Activated CD4-positive, alpha-beta T cell treated with anti-CD3 and anti-CD28 coated beads for 1 hour (primary cell): Measurements from ENCODE around the gene RAB8B.
A peak's percentile ranks its signal among the peaks of the same experiment; 100 is the strongest.
"Not testable (repeated sequence)": the region's sequence is repeated elsewhere in the genome, so short reads cannot be mapped to it uniquely, and the experiment has no call there.

Experiments used
- DNase-seq: peaks from one replicate; pipeline ENCODE4 v3.0.0-alpha.2; 2020

The RAB8B gene

DNA sequence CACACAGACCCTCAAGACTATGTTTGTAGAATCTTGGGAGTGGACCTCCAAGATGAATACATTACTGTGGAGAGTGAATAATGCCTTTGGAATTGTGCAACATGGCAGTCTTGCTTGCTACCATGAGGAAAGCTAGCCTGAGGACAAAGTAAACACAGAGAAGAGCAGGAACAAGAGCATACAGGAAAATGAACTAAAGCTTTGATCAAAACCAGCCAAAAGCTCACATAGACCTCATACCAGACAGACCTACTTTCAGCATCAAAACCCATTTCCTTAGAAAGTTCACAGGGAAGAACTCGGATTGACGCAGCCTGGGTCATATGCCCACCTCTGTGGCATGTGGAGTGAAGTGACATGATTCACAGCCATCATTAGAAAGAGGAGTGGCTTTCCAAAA, 3.3 kb upstream of the RAB8B start:
- DNase-seq, result no peak

DNA sequence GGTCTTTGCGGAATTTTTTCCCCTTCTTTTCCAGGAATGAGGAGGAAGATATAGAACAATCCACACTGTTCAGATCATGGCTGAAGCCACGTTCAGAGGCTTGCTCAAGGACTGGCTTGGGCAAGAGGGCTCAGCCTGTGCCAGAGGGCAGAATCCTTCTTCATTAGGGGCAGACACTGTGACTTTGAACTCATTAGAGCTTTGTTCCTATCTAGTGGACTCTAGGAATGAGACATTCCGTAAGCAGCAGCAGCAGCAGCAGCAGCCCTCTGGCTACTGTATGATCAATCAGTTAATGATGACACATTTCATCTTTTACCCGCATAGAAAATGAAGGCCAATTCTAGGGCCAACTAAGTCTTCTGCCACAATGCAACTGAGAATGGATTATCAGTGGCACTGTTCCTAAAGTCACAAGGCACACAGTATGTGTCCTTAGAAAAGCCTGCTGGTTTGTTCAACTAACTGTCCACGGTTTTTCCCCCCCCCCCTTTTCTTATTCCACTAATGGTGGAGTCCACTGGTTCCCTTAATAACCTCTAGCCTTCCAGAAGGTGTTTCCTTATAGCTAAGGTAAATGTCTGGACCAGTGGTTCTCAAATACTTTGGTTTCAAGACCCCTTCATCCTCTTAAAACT, 1.7 kb upstream of the RAB8B start:
- DNase-seq, result no peak

DNA sequence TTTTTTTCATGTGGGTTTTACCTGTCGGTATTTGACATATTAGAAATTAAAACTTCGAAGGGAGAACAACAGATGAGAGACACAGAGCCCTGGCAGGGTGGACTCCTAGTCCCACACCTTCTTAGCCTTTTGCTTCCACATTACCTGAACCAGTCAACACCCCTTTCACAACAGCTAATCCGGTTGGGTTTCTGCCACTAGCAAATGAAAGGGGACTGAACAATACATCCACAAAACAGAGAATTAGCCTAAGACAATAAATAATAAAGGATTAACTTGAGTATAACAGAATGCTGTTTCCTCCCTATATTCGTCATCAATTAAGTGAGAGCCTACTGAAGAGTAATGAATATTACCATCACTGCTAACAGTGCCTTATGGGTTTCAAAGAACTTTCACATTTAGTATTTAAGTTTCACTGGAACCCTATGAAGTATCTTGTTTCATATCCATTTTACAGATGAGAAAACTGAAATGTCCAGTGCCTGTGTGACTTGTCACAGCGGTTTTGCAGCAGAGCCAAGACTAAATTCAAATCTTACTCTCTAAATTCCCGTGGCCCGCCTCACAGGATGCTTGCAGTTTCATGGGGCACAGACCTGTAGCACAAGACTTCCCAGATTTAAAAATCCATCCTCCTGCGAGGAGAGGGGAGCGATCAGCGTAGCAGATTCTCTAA, 1.0 kb upstream of the RAB8B start:
- DNase-seq, result no peak

DNA sequence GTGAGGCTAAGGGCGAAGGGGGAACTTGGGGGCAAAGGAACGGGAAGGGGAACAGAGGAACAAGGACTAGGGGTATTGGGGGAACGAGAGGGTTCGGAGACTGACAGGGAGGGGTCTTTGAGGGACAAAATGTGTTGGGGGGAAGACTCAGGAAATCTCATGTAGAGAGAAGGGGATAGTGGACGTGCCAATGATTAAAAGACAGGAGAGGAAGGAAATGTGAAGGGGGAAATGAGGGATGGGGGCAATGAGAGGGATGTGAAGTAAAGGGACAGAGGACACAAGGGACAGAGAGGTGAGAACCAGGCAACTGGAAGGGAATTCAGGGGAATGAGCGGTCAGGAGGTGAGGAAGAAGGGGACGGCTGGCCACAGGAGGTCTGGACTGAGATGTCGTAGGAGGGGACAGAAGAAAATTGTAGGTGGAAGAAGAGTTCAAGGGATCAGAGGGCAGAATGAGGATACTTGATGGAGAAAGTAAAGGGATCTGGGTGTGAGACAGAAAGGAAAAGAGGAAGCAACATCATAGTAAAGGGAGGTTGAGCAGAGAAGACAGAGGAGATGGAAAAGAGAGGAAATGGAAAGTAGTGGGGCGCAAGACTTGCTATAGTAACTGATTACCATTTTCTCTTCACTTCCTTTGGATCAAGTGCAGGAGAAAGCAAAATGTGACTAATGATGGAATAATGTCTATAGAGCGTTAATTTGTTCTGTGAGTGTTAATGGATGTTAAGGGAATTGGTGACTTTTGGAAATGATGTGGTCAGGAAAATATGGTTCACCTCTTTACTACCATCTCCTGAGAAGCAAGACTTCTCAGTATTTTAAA, 749 bp downstream of the RAB8B start:
- no peak for DNase-seq

DNA sequence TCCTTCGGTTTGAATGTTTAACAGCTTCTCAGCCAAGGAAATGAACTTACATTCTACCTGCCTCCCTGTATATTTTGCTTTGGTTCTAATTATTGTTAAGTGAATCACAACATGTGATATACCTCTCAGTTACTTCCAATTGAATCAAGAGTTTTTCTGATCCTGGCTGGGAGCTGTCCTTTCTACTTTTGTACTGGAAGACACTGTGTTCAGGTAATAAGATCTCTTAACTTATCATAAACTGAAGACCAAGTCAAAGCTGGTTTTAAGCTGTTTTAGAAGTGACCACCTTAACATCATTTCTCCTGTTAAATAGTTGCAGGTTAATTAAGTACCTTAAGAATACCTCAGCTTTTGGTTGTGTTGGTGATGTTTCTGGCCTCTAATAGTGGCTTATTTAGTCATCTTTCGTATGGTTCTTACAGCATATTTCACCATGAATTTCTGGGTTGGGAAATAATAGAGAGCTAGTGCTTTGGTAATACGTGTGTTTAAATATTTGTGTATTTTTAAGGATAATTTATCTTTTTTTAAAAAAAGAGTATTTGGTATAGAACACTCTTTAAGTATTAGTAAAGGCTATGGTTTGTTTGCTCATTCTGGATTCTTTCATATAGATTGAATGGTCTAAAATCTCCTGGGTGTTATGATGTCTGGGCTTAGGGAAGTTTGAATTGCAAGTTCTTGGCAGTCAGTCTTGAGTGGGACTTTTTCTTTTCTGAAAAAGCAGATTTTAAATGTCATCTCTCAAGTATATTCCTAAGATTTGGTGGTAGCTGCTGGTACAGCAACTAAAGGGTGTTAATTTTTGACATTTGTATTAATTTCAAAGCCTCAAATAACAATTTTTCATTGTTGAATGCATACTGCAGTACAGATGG, 1.6 kb downstream of the RAB8B start:
- DNase-seq, result no peak

DNA sequence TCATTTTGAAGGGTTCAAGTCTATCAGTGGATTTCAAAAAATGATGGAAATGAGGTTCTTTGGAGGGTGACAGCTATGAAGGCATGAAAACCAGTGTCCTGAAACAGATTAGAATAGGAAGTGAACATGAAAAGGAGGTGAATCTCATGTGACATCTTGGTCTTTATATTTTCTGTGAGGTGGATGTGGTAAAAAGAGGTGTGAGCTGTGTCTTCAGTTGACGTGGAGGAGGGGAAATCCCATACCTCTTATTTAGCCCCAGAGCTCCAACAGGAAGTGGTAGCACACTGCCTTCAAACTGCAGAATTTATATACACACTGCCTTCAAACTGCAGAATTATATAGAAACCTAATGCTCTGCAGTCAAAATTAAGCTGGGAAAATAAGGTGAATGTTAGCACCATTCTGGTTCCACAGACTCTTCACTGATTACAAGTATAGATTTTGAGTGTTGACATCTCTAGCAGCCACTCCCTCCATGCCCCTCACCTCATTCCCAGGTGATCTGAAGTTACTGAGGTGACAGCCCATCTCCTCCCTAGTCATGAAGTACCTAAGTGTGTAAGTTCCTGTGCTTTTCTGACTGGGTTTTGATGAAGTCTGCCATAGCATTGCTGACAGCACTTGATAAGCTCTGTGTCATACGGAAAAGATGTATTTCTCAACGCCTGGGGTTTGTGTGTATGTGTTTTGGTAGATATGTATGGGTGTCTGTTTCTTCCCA, 2.7 kb downstream of the RAB8B start:
- peak; percentile 26 for DNase-seq

DNA sequence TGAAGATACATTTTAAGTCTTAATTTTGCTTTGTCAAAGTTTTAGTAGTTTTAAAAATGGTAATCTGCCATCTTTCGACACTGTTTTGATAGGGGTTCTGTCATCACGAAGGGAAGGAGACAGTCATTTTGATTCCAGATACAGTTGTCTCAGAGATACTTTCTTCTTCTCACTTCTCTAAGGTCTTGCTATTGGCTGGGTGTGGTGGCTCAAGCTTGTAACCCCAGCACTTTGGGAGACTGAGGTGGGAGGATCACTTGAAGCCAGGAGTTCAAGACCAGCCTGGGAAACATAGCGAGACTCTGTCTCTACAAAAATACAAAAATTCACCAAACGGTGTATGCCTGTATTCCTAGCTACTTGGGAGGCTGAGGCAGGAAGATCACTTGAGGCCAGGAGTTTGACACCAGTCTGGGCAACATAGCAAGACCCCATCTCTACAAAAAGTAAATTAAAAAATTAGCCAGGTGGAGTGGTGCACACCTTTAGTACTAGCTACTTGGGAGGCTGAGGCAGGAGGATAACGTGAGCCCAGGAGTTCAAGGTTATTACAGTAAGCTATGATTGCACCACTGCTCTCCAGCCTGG, 3.3 kb downstream of the RAB8B start:
- no peak for DNase-seq

DNA sequence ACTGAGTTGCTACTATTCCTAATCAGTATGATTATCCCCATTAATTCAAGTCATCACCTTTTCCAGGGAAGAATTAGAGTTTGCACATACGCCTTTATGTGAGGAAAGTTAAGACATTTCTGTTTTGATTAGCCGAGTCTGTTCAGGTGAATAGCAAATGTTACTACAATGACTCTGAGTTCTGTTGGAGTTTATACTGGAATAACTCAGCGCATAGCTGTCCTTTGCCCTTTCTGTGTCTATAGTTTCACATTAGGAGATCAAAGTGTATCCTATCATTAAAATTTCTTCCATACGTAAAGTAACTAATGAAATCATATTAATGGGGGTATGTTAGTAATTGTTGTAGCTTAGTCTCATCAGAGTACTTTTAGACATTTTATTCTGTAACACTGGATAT, 4.9 kb downstream of the RAB8B start:
- DNase-seq, result no peak

DNA sequence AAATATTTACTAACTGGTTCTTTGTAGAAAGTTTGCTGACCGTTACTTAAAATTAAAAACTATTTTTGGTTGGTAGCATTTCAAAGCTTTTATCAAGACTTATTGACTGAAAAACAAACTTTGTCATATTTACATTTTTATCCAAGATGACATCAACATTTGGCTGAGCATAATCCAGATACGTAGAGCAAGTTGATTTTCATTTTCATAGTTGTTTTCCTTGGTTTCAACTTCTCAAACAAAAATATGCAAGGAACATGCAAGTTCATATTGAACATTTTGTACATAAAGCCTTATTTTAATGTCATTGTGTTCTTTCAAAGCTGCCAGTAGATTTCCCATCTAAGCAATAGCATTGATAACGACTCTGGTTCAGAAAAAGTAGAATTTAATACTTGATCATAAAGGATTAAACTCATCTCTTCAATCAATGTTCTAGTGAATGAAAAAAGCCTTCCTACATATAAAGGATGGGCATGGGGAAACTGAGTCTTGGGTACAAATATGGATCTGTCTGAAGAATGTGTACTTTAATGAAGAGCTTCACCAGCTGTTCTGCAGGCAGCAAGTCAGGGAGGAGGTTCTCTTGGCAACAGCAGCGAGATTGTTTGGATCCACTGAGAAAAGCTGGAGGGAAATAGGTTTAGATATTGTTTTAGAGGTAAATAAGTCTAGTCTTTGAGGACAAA, 5.6 kb downstream of the RAB8B start:
- DNase-seq, result no peak

DNA sequence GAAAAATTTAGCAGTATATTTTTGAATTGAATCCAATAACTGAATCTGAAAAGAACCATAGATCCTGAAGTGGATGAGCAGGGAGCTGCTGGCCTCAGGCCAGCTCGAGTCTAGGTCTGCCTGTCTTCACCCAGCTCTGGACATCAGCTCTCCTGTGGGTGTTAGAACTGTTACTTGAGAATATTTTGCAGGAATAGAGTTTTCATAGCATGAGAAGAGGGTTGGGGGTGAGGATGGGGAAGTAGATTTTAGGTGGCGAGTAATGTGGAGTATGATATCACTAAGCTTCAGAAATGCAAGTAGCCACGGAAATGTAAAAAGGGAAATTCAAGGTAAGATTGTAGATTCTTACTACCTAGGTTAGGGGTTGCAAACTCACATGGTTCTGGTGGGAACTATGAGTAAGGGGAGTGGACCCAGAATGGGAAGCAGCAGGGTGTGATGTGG, 6.2 kb downstream of the RAB8B start:
- no peak for DNase-seq

DNA sequence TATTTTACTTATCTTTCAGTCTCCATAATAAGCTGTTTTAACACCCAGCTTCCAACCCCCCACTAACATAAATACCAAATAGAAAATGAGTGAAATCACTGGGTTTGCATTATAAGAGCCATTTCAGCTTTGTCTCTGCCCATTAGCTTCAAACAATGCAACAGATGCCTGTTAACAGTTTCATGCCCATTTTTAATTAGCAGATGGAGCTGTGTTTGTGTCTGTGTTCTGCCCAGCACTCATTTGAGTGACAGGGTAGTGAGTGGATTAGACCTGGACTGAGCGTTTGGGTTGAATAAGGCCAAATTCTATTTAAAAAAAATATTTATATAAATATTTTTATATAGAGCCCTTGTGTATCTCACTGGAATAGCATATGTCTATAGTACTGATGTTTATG, 7.4 kb downstream of the RAB8B start:
- DNase-seq, result no peak

DNA sequence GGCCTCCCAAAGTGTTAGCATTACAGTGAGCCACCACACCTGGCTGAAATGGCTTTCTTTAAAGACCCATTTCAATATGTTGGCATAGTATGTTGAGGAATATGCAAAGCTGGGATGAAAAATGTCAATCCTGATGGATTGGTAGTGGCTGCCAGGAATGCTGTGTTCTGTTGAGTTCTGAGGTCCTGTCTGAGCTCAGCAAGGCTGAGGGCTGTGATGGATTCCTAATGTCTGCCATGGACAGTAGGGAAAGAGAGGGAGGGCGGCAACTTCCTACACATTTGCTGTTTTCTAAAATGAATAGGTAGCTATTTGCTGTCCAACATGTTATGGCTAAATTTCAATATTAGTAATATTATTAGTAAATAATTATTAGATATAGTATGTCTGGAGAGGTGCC, 8.2 kb downstream of the RAB8B start:
- DNase-seq, result no peak

DNA sequence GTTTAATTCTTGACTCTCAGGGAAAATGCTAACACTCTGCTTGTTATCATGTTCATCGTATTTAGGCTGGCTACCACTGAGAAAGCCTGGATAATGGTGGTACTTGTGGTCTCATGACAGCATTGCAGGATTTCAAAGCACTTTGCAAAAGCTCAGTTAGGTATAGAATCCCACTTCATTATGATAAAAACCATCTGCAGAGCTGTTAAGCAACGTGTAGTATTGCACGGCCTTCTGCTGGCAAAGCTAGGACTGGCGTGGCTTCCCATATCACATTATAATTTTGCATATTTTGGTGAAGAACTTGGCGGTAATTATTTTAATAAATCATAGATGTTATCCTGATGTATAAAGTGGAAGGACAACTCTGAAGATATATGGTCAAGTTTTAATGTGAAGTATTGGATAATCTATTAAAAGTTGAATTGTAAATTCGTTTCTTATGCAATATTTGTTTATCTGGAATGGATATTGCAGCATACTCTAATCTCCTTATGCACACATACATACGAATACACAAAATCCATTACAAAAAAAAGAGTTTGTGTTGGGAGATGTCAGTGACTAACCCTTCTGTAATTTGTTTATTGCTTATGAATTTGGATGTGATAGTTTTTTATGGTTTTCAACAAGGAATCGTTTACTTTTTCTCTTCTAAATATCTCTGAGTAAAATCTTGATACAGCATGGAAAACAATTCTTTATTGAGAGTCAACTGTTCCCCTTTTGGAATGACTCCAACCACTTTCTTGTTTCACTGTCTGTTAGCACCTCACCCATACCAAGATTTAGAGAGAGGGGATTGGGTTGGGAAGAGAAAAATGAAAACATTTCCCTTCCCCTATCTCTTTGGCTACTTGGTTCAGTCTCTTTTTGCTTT, 9.2 kb downstream of the RAB8B start:
- DNase-seq, result no peak

DNA sequence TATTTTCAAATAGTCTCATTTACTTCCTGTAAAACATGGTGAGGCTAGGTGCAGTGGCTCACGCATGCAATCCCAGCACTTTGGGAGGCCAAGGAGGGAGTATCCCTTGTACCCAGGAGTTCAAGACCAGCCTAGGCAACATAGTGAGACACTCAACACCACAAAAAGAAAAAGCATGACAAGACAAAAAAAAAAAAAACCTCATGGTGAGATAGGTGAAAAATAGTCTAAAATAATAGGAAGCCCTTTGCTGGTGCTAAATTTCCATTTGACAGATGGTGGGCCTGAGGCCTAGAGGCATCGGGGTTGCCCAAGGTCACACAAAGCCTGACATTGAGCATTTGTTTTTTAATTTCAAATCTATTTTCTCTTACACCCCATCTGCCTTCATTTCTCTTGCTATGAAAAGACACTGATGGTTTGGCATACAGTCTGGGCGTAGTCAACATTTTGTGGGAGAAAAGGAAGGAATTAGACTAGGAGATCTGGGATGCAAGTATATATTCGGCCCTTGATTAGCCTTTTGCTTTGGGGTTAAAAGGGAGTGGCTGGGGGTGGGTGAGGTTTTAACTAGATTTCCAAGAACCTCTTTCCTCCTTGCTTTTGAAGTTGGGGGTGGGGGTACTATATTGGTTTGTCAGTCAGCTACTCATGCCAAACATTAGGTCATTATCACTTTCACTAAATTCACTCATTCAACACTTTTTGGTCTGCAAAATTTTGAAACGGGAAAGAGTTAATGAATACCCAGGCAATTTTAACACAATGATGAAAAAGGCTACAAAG, 11.3 kb downstream of the RAB8B start:
- DNase-seq, result no peak

DNA sequence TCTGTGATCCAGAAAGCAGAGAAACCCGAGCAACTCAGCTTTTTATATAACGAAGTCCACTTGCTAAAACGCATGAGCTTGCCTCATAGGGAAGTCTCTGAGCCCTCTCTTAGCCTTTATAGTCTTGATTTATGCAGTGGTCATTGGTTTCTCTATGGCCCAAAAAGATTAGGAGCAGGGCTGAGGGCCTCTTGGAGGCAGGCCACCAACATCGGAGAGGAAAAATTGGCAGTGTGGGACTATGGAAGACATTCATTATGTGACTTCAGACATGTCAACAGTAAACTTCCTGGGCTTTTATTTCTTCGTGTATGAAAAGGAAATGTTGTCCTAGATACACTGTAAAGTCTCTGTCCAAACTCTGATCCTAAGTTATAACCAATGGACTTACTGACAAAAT, 13.5 kb downstream of the RAB8B start:
- DNase-seq, result no peak

DNA sequence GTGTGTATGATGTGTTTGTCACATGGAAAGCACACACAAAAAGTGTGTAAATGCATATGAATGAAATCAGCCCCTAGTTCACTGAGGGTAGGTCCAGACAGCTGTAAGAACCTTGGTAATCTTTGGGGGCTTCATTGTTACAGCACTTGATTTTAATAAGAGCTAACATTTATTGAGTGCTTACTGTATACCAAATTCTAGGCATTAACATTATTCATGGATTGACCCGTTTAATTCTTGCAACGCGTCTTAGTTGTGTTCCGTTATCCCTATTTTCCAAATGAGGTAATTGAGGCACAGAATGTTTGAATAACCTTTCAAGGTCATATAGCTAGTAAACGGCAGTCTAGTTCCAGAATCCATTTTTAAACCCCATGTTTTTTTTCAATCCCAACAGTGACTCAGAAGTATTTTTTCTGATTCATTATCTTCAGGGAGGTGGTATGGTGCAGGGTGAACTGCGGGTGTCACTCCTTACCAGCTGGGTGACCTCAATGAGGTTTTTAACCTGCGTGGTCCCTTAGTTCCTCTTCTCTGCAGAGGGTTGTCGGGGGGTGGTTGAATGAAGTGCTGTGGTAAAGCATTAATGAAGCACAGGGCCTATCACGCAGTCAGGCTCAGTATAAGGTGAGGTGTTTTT, 14.2 kb downstream of the RAB8B start:
- DNase-seq, result peak; percentile 23

DNA sequence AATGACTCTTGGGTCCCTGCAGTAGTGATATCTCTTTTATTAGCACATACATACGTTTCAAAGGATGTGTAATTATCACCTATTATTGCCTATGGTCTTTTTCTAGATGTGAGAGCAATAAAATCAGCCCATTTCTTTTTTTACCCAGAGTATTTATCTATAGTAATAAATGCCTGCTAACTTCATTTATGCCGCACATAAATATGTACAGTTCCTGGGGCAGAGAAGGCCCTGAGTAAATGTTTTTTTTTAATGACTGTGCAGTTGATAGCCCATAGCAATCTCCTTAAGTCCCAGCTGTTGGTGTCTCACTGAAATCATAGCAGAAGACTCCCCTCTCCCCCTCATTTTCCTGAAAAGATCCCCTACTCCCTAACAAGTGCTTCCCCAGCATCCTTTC, 16.7 kb downstream of the RAB8B start:
- DNase-seq, result no peak

DNA sequence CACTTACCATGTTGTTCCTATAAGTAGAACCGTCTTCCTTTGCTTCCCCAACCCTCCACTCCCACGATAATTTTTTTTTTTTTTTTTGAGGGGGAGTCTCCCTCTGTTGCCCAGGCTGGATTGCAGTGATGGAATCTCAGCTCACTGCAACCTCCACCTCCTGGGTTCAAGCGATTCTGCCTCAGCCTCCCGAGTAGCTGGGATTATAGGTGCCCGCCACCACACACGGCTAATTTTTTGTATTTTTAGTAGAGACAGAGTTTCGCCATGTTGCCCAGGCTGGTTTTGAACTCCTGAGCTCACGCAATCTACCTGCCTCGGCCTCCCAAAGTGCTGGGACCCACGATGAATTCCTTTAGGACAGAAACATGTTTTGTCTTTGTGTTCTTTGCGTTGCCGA, 19.4 kb downstream of the RAB8B start:
- not testable (repeated sequence) for DNase-seq
